ENCODE measurements around the gene EYA4.
A peak's percentile ranks its signal among the peaks of the same experiment; 100 is the strongest.

The EYA4 gene

GRCh38 chr6:133559926-133560325 is 318.8 kb downstream of the EYA4 start:
- Histone ChIP-seq H3F3A (ENCODE audit: low read depth) (no peaks in the 10 kb centered on the region), H3K4me3 (ENCODE audit: low read length, poor library complexity, severe bottlenecking) (no peak overlapping the region), H3K4me2 (ENCODE audit: low read depth, low read length, poor library complexity, severe bottlenecking) (no peak overlapping the region), H3K4me1 (ENCODE audit: insufficient read depth, low read length, poor library complexity, severe bottlenecking) (no peaks in the 10 kb centered on the region), H3K27me3 (ENCODE audit: insufficient read depth, low read length, poor library complexity, severe bottlenecking) (no peaks in the 10 kb centered on the region), H3K79me2 (ENCODE audit: insufficient read depth, low read length) (no peaks in the 10 kb centered on the region), H3K9ac (ENCODE audit: low read depth, low read length, poor library complexity, severe bottlenecking) (no peak overlapping the region), H3K9me2 (replicated peaks; ENCODE audit: low read depth, low read length) (no peaks in the 10 kb centered on the region), H4K20me1 (ENCODE audit: insufficient read depth, low read length, poor library complexity, severe bottlenecking) (no peaks in the 10 kb centered on the region), H2AFZ (ENCODE audit: low read length) (no peak overlapping the region), H3K9me3 (ENCODE audit: insufficient read depth, low read depth, low read length) (no peaks in the 10 kb centered on the region), H3K36me3 (ENCODE audit: insufficient read depth, low read length) (no peaks in the 10 kb centered on the region)
- TF ChIP-seq EZH2phosphoT487 (IDR thresholded peaks at IDR 0.05; ENCODE audit: borderline replicate concordance), result no peak
- TF ChIP-seq CTCF (conservative IDR thresholded peaks at IDR 0.05; ENCODE audit: low read length), result no peak

GRCh38 chr6:133567636-133568035 is 326.5 kb downstream of the EYA4 start:
- Histone ChIP-seq H3K4me1 (ENCODE audit: insufficient read depth, low read length, poor library complexity, severe bottlenecking) (peaks cover 3% of the 10 kb centered on the region), H3K9me2 (replicated peaks; ENCODE audit: low read depth, low read length) (no peaks in the 10 kb centered on the region), H3K4me2 (ENCODE audit: low read depth, low read length, poor library complexity, severe bottlenecking) (no peak overlapping the region), H3K4me3 (ENCODE audit: low read length, poor library complexity, severe bottlenecking) (no peak overlapping the region), H4K20me1 (ENCODE audit: insufficient read depth, low read length, poor library complexity, severe bottlenecking) (no peaks in the 10 kb centered on the region), H3K36me3 (ENCODE audit: insufficient read depth, low read length) (no peaks in the 10 kb centered on the region), H3F3A (ENCODE audit: low read depth) (no peaks in the 10 kb centered on the region), H3K9me3 (ENCODE audit: insufficient read depth, low read depth, low read length) (no peaks in the 10 kb centered on the region), H3K27me3 (ENCODE audit: insufficient read depth, low read length, poor library complexity, severe bottlenecking) (no peaks in the 10 kb centered on the region), H3K79me2 (ENCODE audit: insufficient read depth, low read length) (no peaks in the 10 kb centered on the region), H2AFZ (ENCODE audit: low read length) (no peak overlapping the region), H3K9ac (ENCODE audit: low read depth, low read length, poor library complexity, severe bottlenecking) (no peak overlapping the region)
- TF ChIP-seq CTCF (conservative IDR thresholded peaks at IDR 0.05; ENCODE audit: low read length), result no peak
- TF ChIP-seq EZH2phosphoT487 (IDR thresholded peaks at IDR 0.05; ENCODE audit: borderline replicate concordance), result no peak

- H3K27me3 ChIP-seq (ENCODE audit: insufficient read depth, low read length, poor library complexity, severe bottlenecking), result no peaks in the 10 kb centered on the region
- peak overlapping the region; percentile 61 for H3K4me2 ChIP-seq (ENCODE audit: low read depth, low read length, poor library complexity, severe bottlenecking)
- H3K9ac ChIP-seq (ENCODE audit: low read depth, low read length, poor library complexity, severe bottlenecking), result no peak overlapping the region
- peak overlapping the region; percentile 78 for H2AFZ ChIP-seq (ENCODE audit: low read length)
- H3K4me1 ChIP-seq (ENCODE audit: insufficient read depth, low read length, poor library complexity, severe bottlenecking), result peaks cover 3% of the 10 kb centered on the region
- H3K9me3 ChIP-seq (ENCODE audit: insufficient read depth, low read depth, low read length), result no peaks in the 10 kb centered on the region
- H3F3A ChIP-seq (ENCODE audit: low read depth), result no peaks in the 10 kb centered on the region
- H3K79me2 ChIP-seq (ENCODE audit: insufficient read depth, low read length), result no peaks in the 10 kb centered on the region
- H4K20me1 ChIP-seq (ENCODE audit: insufficient read depth, low read length, poor library complexity, severe bottlenecking), result no peaks in the 10 kb centered on the region
- no peaks in the 10 kb centered on the region for H3K9me2 ChIP-seq (replicated peaks; ENCODE audit: low read depth, low read length)
- H3K4me3 ChIP-seq (ENCODE audit: low read length, poor library complexity, severe bottlenecking), result peak overlapping the region; percentile 60
- H3K36me3 ChIP-seq (ENCODE audit: insufficient read depth, low read length), result no peaks in the 10 kb centered on the region
- TF ChIP-seq CTCF (conservative IDR thresholded peaks at IDR 0.05; ENCODE audit: low read length) (peak; percentile 88), EZH2phosphoT487 (IDR thresholded peaks at IDR 0.05; ENCODE audit: borderline replicate concordance) (no peak)
These were observed 328.1 kb downstream of the EYA4 start for GRCh38 chr6:133568970-133569889.
